Neuronal stem cell (in vitro differentiated cells): ENCODE measurements around the gene RUBCNL. TPM values are rescaled to one million over a fixed set of nuclear protein-coding genes. Genes with fewer than 3 reads are reported as not detected.

ENCODE experiments used
- DNase-seq: peaks from one replicate; pipeline ENCODE4 v3.0.0-alpha.2; 2013; ENCODE audit warnings: low spot score
- H2AFZ ChIP-seq: one replicate; pipeline ENCODE4 v1.6.1; 2013; ENCODE audit warnings: mild to moderate bottlenecking, low read length, inconsistent platforms
- H2AK5ac ChIP-seq: 2 replicates; pipeline ENCODE4 v1.6.1; 2013; ENCODE audit warnings: low read depth, mild to moderate bottlenecking, inconsistent platforms, low read length, moderate library complexity, mixed read lengths
- H2BK120ac ChIP-seq: 2 replicates; pipeline ENCODE4 v1.6.1; 2013; ENCODE audit warnings: low read depth, mild to moderate bottlenecking, inconsistent platforms, low read length, moderate library complexity, mixed read lengths
- H2BK12ac ChIP-seq: one replicate; pipeline ENCODE4 v1.6.1; 2013; ENCODE audit warnings: low read length, inconsistent platforms
- H2BK15ac ChIP-seq: 2 replicates; pipeline ENCODE4 v1.6.1; 2013; ENCODE audit warnings: mild to moderate bottlenecking, low read length, inconsistent platforms, mixed read lengths
- H2BK5ac ChIP-seq: one replicate; pipeline ENCODE4 v1.6.1; 2013; ENCODE audit warnings: inconsistent platforms, mild to moderate bottlenecking, low read length, moderate library complexity
- H3K14ac ChIP-seq: one replicate; pipeline ENCODE4 v1.6.1; 2013; ENCODE audit warnings: low read length, inconsistent platforms
- H3K18ac ChIP-seq: 2 replicates; pipeline ENCODE4 v1.6.1; 2013; ENCODE audit warnings: low read length, inconsistent platforms
- H3K23ac ChIP-seq: 2 replicates; pipeline ENCODE4 v1.6.1; 2013; ENCODE audit warnings: low read depth, mild to moderate bottlenecking, mixed read lengths, low read length, inconsistent platforms; ENCODE audit not compliant: poor library complexity
- H3K27ac ChIP-seq: replicated peaks from 3 replicates; pipeline ENCODE4 v1.5.1; 2013; ENCODE audit warnings: low read length, inconsistent platforms
- H3K27me3 ChIP-seq, 3 experiments: 2 replicates each; pipeline ENCODE4 v1.6.1; 2013; ENCODE audit warnings: low read length in 3 of 3, mild to moderate bottlenecking in 2 of 3, inconsistent platforms in 1 of 3, low read depth in 1 of 3, mixed read lengths in 1 of 3, moderate library complexity in 1 of 3; ENCODE audit not compliant: control insufficient read depth in 3 of 3, insufficient read depth in 3 of 3
- H3K36me3 ChIP-seq, 2 donors: replicated peaks in 1 of 2; 2 replicates each; pipeline ENCODE4 v1.6.1; 2013; ENCODE audit warnings: low read length in 2 of 2; ENCODE audit not compliant: control insufficient read depth in 2 of 2, insufficient read depth in 2 of 2
- H3K4ac ChIP-seq: 2 replicates; pipeline ENCODE4 v1.6.1; 2013; ENCODE audit warnings: inconsistent platforms, mild to moderate bottlenecking, low read length, moderate library complexity
- H3K4me1 ChIP-seq, 2 donors: 1 replicate in 1 of 2; 2 replicates in 1 of 2; pipeline ENCODE4 v1.6.1; 2013; ENCODE audit warnings: low read length in 2 of 2, low read depth in 1 of 2; ENCODE audit not compliant: control insufficient read depth in 2 of 2, insufficient read depth in 1 of 2
- H3K4me2 ChIP-seq: one replicate; pipeline ENCODE4 v1.6.1; 2013; ENCODE audit warnings: mild to moderate bottlenecking, low read length, inconsistent platforms; ENCODE audit not compliant: insufficient read depth, poor library complexity, severe bottlenecking
- H3K4me3 ChIP-seq, 2 donors: 2 replicates each; pipeline ENCODE4 v1.5.1; 2013; ENCODE audit warnings: low read length in 2 of 2, mild to moderate bottlenecking in 2 of 2, inconsistent platforms in 1 of 2, moderate library complexity in 1 of 2
- H3K79me1 ChIP-seq: one replicate; pipeline ENCODE4 v1.6.1; 2013; ENCODE audit warnings: low read depth, mild to moderate bottlenecking, inconsistent platforms, low read length, moderate library complexity
- H3K9ac ChIP-seq: one replicate; pipeline ENCODE4 v1.6.1; 2013; ENCODE audit warnings: mild to moderate bottlenecking, low read depth, low read length, inconsistent platforms; ENCODE audit not compliant: poor library complexity
- H3K9me3 ChIP-seq, 2 donors: replicated peaks in 1 of 2; 2 replicates each; pipeline versions ENCODE3 to v1.6.1; 2013; ENCODE audit warnings: low read length in 2 of 2, mild to moderate bottlenecking in 2 of 2, inconsistent platforms in 1 of 2, low read depth in 1 of 2, mixed read lengths in 1 of 2, moderate library complexity in 1 of 2; ENCODE audit not compliant: control insufficient read depth in 2 of 2, insufficient read depth in 1 of 2
- H4K8ac ChIP-seq: one replicate; pipeline ENCODE4 v1.6.1; 2013; ENCODE audit warnings: low read depth, mild to moderate bottlenecking, inconsistent platforms, low read length, moderate library complexity
- H4K91ac ChIP-seq: one replicate; pipeline ENCODE4 v1.6.1; 2013; ENCODE audit warnings: low read length, low read depth, mild to moderate bottlenecking, inconsistent platforms; ENCODE audit not compliant: poor library complexity
- WGBS, 2 donors: extraction: QIAGEN DNeasy Blood & Tissue Kit; methylation state at CpG; one replicate each; pipeline ENCODE4 v1.1.7; 2013; ENCODE audit warnings: missing lambda C conversion rate in 2 of 2, mixed read lengths in 1 of 2; ENCODE audit not compliant: insufficient read length in 2 of 2, insufficient replicate concordance in 1 of 2; ENCODE audit errors: extremely low coverage in 2 of 2; 5-methylcytosine and 5-hydroxymethylcytosine counted together
- small RNA-seq: library from polyadenylated mRNA; stranded (forward); fragments of <200 nt; extraction: miRNeasy Mini kit (QIAGEN cat#:217004); gene quantifications from one replicate; pipeline ENCODE3, GENCODE V24; 2013; ENCODE audit not compliant: insufficient read depth

Gene RUBCNL

DNA sequence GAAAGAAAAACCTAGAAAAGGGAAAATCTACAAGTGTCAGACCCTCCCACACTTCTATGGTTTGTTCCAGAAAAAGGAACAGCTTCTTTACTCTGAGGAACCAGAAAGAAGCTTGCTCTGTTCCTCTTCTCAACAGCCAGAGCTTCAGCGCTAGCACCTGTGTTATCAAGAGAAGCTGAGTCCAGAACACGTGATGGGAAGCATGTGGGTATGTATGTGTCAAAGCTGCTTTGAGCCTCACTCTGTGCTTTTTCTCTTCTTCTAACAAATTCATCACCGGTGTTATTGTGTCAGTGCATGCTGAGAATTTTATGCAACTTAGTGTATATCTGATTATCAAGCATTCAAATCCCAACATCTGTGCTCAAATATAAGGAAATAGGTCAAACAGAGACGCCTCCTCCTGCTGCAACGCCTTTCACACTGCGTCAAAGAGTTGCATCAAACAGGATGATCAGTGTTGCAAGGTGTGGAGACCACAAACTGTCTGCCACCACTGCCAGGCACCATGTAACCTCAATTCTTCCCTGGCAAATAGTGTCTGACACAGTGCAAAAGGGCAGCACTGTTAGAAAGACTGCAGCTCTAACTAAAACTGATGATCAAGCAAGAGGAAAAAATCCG is 91.4 kb downstream of the RUBCNL start:
- no peak overlapping the region for H4K91ac ChIP-seq
- H2AK5ac ChIP-seq = no peak overlapping the region
- DNase-seq = no peak
- no peak overlapping the region for H3K4ac ChIP-seq
- H2BK12ac ChIP-seq = no peak overlapping the region
- no peak overlapping the region for H2AFZ ChIP-seq
- H3K9me3 ChIP-seq = no peaks in the 10 kb centered on the region
- no peak overlapping the region for H2BK15ac ChIP-seq
- no peak overlapping the region for H3K4me3 ChIP-seq
- H3K14ac ChIP-seq = no peak overlapping the region
- no peaks in the 10 kb centered on the region for H3K36me3 ChIP-seq
- no peak overlapping the region for H3K23ac ChIP-seq
- H3K9ac ChIP-seq = no peak overlapping the region
- H3K4me2 ChIP-seq = no peak overlapping the region
- no peak overlapping the region for H2BK5ac ChIP-seq
- no peak overlapping the region for H4K8ac ChIP-seq
- H2BK120ac ChIP-seq = no peak overlapping the region
- no peak overlapping the region for H3K27ac ChIP-seq
- H3K4me1 ChIP-seq = no peaks in the 10 kb centered on the region
- WGBS, 2 donors = no CpG with 5 or more reads among the region's 7 CpGs
- no peaks in the 10 kb centered on the region for H3K27me3 ChIP-seq
- no peak overlapping the region for H3K18ac ChIP-seq
- no peaks in the 10 kb centered on the region for H3K79me1 ChIP-seq

DNA sequence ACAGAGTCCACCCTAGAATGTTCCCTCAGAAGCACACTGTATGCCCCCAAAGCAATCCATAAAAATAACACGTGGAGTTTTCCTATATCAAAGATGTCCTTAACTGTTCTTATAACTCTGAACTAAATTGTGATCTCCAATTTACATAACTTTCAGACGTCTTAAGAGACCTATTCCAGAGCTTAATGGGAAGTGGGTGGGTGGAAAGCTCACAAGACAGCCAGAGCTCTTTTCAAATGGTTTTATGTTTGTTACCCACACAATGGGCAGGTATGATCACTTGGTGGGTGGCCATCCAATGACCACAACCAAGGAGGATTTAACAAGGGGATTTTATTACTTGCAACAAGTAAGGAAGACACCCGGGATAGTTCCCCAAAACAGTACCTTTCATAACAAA is 93.6 kb downstream of the RUBCNL start:
- Histone ChIP-seq H3K4me3 (no peak overlapping the region), H4K8ac (no peak overlapping the region), H2BK120ac (no peak overlapping the region), H2BK12ac (no peak overlapping the region), H3K9ac (no peak overlapping the region), H3K36me3 (no peaks in the 10 kb centered on the region), H3K79me1 (no peaks in the 10 kb centered on the region), H3K4ac (no peak overlapping the region), H2BK15ac (no peak overlapping the region), H2AFZ (no peak overlapping the region), H3K27me3 (no peaks in the 10 kb centered on the region), H3K18ac (no peak overlapping the region), H3K14ac (no peak overlapping the region), H3K23ac (no peak overlapping the region), H3K4me1 (no peaks in the 10 kb centered on the region), H3K9me3 (no peaks in the 10 kb centered on the region), H2AK5ac (no peak overlapping the region), H3K4me2 (no peak overlapping the region), H2BK5ac (no peak overlapping the region), H4K91ac (no peak overlapping the region), H3K27ac (no peak overlapping the region)
- DNase-seq = no peak
- no CpG with 5 or more reads among the region's 3 CpGs for WGBS, 2 donors

Small RNA genes within 50 kb of the gene (small RNA-seq; reads per million reads assigned to genes)
- gene RNU2-6P (not detected), gene RNU6-68P (not detected)
